ENCODE results near the gene PHF24.

- no peak for TF ChIP-seq POLR2A (IDR thresholded peaks at IDR 0.05)
- TF ChIP-seq CTCF (IDR thresholded peaks at IDR 0.05), result no peak
Observed at GRCh38 chr9:34954225-34954624, 3.9 kb upstream of the PHF24 start.
